OCI-LY1 (cell line): ENCODE data around the gene ZCCHC14.
"Not testable (repeated sequence)": the region's sequence is repeated elsewhere in the genome, so short reads cannot be mapped to it uniquely, and the experiment has no call there.

Experiments used
- H2AFZ ChIP-seq: fragments of 200-600 bp; sonication (generic), shearing (Covaris generic); 2 replicates; pipeline ENCODE4 v1.6.0; 2014; ENCODE audit warnings: antibody characterized with exemption, mild to moderate bottlenecking, low read length
- H3F3A ChIP-seq: fragments of 200-600 bp; sonication (generic), shearing (Covaris generic); 2 replicates; pipeline ENCODE4 v1.6.0; 2014; ENCODE audit warnings: mild to moderate bottlenecking, antibody characterized with exemption, low read length, moderate library complexity; ENCODE audit not compliant: insufficient read depth
- H3K27ac ChIP-seq: fragments of 200-600 bp; sonication (generic); 2 replicates; pipeline ENCODE4 v1.5.1; 2014; ENCODE audit warnings: low read length, mixed run types, mild to moderate bottlenecking, low read depth; ENCODE audit not compliant: poor library complexity, severe bottlenecking
- H3K27me3 ChIP-seq: fragments of 200-600 bp; sonication (generic); 2 replicates; pipeline ENCODE4 v1.6.0; 2014; ENCODE audit warnings: antibody characterized with exemption, mild to moderate bottlenecking, low read length, moderate library complexity; ENCODE audit not compliant: insufficient read depth
- H3K36me3 ChIP-seq: fragments of 200-600 bp; sonication (generic); 2 replicates; pipeline ENCODE4 v1.6.1; 2014; ENCODE audit warnings: mild to moderate bottlenecking, antibody characterized with exemption, low read length, moderate library complexity, mixed read lengths; ENCODE audit not compliant: insufficient read depth
- H3K4me1 ChIP-seq: fragments of 200-600 bp; sonication (generic); 2 replicates; pipeline ENCODE4 v1.5.1; 2014; ENCODE audit warnings: mild to moderate bottlenecking, low read length, moderate library complexity; ENCODE audit not compliant: insufficient read depth, severe bottlenecking
- H3K4me2 ChIP-seq: fragments of 200-600 bp; sonication (generic), shearing (Covaris generic); 2 replicates; pipeline ENCODE4 v1.6.1; 2014; ENCODE audit warnings: low read length
- H3K4me3 ChIP-seq: fragments of 200-600 bp; sonication (generic); 2 replicates; pipeline ENCODE4 v1.5.1; 2014; ENCODE audit warnings: low read length, low read depth, mild to moderate bottlenecking, mixed read lengths; ENCODE audit not compliant: poor library complexity, severe bottlenecking
- H3K79me2 ChIP-seq: fragments of 200-600 bp; shearing (Covaris generic); 2 replicates; pipeline ENCODE4 v1.6.1; 2016; ENCODE audit warnings: mixed run types, low read length, mixed read lengths; ENCODE audit not compliant: insufficient read depth
- H3K9ac ChIP-seq: fragments of 200-600 bp; sonication (generic), shearing (Covaris generic); 2 replicates; pipeline ENCODE4 v1.6.1; 2014; ENCODE audit warnings: mild to moderate bottlenecking, low read length, mixed read lengths
- H3K9me2 ChIP-seq: fragments of 200-600 bp; sonication (generic), shearing (Covaris generic); 2 replicates; pipeline ENCODE4 v1.6.1; 2014; ENCODE audit warnings: low read depth, mild to moderate bottlenecking, low read length, mixed read lengths
- H3K9me3 ChIP-seq: fragments of 200-600 bp; shearing (Covaris generic); 2 replicates; pipeline ENCODE4 v1.6.1; 2014; ENCODE audit warnings: low read length, mixed read lengths
- H4K20me1 ChIP-seq: fragments of 200-600 bp; sonication (generic), shearing (Covaris generic); 2 replicates; pipeline ENCODE4 v1.6.0; 2016; ENCODE audit warnings: mild to moderate bottlenecking, low read length; ENCODE audit not compliant: insufficient read depth
- EZH2 ChIP-seq: fragments of 200-600 bp; sonication (generic), shearing (Covaris generic); IDR thresholded peaks from 2 replicates; pipeline ENCODE4 v1.8.0; 2017; ENCODE audit warnings: borderline replicate concordance, mixed run types, mild to moderate bottlenecking, antibody characterized with exemption, low read length, moderate library complexity, mixed read lengths
- TF ChIP-seq, protein P1 (sequence below): fragments of 200-600 bp; sonication (generic), shearing (Covaris generic); IDR thresholded peaks from 2 replicates; pipeline ENCODE4 v1.5.1; 2017; ENCODE audit warnings: mild to moderate bottlenecking, antibody characterized with exemption, low read length, moderate library complexity, mixed read lengths

ZCCHC14 gene

DNA sequence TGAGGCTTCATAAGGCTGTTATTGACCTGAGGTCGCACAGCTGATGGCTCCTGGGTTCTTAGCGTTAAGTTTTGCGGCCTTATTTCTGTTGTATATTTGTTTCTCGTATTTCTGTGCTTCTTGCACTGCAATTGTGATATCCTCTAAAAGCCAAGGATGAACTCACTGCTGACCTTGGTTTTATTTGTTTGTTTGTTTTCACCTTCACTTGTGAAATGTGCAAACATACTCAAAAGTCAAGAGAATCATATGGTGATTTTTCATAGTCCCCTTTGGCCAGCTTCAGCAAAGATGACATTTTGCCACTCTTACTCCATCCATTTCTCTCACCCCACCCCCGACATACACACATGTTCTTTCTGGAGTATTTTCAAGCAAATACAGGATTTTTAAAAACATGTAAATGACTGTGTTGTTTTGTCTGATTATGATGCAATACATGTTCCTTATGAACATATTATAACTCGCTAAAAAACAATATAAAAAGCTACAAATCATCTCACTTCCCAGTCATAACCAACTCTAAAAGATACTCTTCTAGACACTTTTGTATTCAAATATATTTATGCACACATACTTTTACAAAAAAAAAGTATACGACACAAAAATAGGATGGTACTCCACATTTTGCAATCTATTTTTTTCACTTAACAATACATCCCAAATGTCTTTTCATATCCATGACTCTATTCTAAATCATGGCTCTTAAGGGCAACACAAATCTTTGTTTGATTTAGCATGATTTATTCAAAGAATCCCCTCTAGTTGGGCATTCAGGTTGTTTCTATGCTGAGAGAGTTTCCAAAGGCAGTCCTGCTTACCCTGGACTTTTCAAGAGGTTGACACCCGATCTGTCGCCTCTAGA, 5.7 kb upstream of the ZCCHC14 start:
- Histone ChIP-seq H3K79me2 (no peaks in the 10 kb centered on the region), H3K9ac (no peak overlapping the region), H3K27me3 (no peaks in the 10 kb centered on the region), H3K4me2 (no peak overlapping the region), H3K27ac (no peak overlapping the region), H3K9me2 (no peaks in the 10 kb centered on the region), H3F3A (no peaks in the 10 kb centered on the region), H3K36me3 (no peaks in the 10 kb centered on the region), H2AFZ (no peak overlapping the region), H3K9me3 (no peaks in the 10 kb centered on the region), H4K20me1 (no peaks in the 10 kb centered on the region), H3K4me3 (no peak overlapping the region), H3K4me1 (peaks cover 7% of the 10 kb centered on the region)
- TF ChIP-seq, protein P1, sequence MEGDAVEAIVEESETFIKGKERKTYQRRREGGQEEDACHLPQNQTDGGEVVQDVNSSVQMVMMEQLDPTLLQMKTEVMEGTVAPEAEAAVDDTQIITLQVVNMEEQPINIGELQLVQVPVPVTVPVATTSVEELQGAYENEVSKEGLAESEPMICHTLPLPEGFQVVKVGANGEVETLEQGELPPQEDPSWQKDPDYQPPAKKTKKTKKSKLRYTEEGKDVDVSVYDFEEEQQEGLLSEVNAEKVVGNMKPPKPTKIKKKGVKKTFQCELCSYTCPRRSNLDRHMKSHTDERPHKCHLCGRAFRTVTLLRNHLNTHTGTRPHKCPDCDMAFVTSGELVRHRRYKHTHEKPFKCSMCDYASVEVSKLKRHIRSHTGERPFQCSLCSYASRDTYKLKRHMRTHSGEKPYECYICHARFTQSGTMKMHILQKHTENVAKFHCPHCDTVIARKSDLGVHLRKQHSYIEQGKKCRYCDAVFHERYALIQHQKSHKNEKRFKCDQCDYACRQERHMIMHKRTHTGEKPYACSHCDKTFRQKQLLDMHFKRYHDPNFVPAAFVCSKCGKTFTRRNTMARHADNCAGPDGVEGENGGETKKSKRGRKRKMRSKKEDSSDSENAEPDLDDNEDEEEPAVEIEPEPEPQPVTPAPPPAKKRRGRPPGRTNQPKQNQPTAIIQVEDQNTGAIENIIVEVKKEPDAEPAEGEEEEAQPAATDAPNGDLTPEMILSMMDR = no peak
- no peak for TF ChIP-seq EZH2

- not testable (repeated sequence) for H3K9me2 ChIP-seq, H4K20me1 ChIP-seq, H2AFZ ChIP-seq, H3K27me3 ChIP-seq, H3K9me3 ChIP-seq, H3F3A ChIP-seq, H3K27ac ChIP-seq, H3K36me3 ChIP-seq, H3K9ac ChIP-seq, H3K79me2 ChIP-seq, H3K4me3 ChIP-seq, H3K4me2 ChIP-seq, H3K4me1 ChIP-seq
Measured at GRCh38 chr16:87497767-87498290, 5.0 kb upstream of the ZCCHC14 start.

DNA sequence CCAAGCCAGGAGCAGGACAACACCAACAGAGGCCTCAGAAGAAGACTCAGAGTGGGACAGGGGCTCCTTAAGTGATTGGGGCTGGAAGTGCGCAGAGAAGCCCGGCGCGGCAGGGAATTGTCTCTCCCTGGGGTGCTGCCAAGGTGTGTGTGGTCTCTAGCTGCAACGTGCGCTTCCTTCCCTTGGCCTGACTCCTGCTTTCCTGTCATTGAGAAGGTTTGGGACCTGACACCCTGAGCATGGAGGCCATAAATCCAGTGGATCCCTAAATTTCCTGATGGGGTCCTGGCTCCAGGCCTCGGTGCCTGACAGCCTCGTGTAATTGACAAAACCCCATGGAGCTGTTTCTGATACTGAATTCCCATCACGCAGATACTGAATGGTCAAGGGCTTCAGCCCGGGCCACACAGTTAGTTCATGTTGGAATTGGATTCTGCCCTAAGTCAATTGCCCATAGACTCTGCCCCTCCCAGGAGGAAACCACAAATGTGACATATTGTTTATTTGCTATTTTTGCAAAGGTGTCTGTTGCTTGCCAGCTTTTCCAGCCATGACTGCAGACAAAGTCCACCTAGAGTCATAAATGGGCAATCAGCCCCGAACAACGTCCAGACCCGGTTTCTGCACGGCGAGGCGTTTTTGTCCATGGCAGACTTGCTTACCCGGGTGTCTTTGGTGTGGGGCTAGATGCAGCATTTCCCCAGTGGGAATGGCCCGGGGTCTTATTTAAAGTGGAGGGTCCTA, 4.4 kb upstream of the ZCCHC14 start:
- H3K4me1 ChIP-seq, H3F3A ChIP-seq, H2AFZ ChIP-seq, H3K27ac ChIP-seq, H3K79me2 ChIP-seq, H4K20me1 ChIP-seq, H3K27me3 ChIP-seq, H3K4me2 ChIP-seq, H3K9me2 ChIP-seq, H3K9me3 ChIP-seq, H3K4me3 ChIP-seq, H3K9ac ChIP-seq, H3K36me3 ChIP-seq: not testable (repeated sequence)

- 0 out of 2 replicates have a peak, but pooled peaks cover 3% of the 10 kb centered on the region for H3K79me2 ChIP-seq
- no peaks in the 10 kb centered on the region for H3K36me3 ChIP-seq
- no peak overlapping the region for H3K27ac ChIP-seq
- TF ChIP-seq, protein P1 = no peak
- no peak for TF ChIP-seq EZH2
- no peak overlapping the region for H3K9ac ChIP-seq
- H3K4me1 ChIP-seq = peaks cover 10% of the 10 kb centered on the region
- H3K9me2 ChIP-seq = no peaks in the 10 kb centered on the region
- no peak overlapping the region for H3K4me2 ChIP-seq
- no peaks in the 10 kb centered on the region for H4K20me1 ChIP-seq
- H3K4me3 ChIP-seq = no peak overlapping the region
- no peaks in the 10 kb centered on the region for H3F3A ChIP-seq
- H2AFZ ChIP-seq = no peak overlapping the region
- H3K27me3 ChIP-seq = no peaks in the 10 kb centered on the region
- no peaks in the 10 kb centered on the region for H3K9me3 ChIP-seq
Measured at GRCh38 chr16:87496447-87496801, 3.6 kb upstream of the ZCCHC14 start.
